Osteoblast (primary cell): ENCODE measurements around the gene HSPA1B. TPM values are rescaled to one million over a fixed set of nuclear protein-coding genes. Genes with fewer than 3 reads are reported as not detected.
"Not testable (repeated sequence)": the region's sequence is repeated elsewhere in the genome, so short reads cannot be mapped to it uniquely, and the experiment has no call there.

Experiments used
- DNase-seq: peaks from one replicate; pipeline ENCODE4 v3.0.0; 2011; ENCODE audit warnings: low spot score, mixed read lengths; ENCODE audit not compliant: insufficient read length; ENCODE audit errors: missing footprints
- H2AFZ ChIP-seq: 2 replicates; pipeline ENCODE4 v1.6.0; 2011; ENCODE audit warnings: mild to moderate bottlenecking, low read length
- H3K27ac ChIP-seq: 2 replicates; pipeline ENCODE4 v1.5.1; 2011; ENCODE audit warnings: mild to moderate bottlenecking, low read depth, low read length, moderate library complexity
- H3K27me3 ChIP-seq: 2 replicates; pipeline ENCODE4 v1.6.0; 2012; ENCODE audit warnings: mild to moderate bottlenecking, control low read depth, inconsistent platforms, low read length, moderate library complexity; ENCODE audit not compliant: insufficient read depth
- H3K36me3 ChIP-seq: 2 replicates; pipeline ENCODE4 v1.5.1; 2011; ENCODE audit warnings: mild to moderate bottlenecking, low read length, control low read depth, moderate library complexity; ENCODE audit not compliant: insufficient read depth
- H3K4me1 ChIP-seq: 2 replicates; pipeline ENCODE4 v1.5.1; 2011; ENCODE audit warnings: mild to moderate bottlenecking, low read length, control low read depth, moderate library complexity; ENCODE audit not compliant: insufficient read depth
- H3K4me2 ChIP-seq: 2 replicates; pipeline ENCODE4 v1.6.0; 2011; ENCODE audit warnings: mild to moderate bottlenecking, low read length; ENCODE audit not compliant: insufficient read depth
- H3K4me3 ChIP-seq: fragments of 200-600 bp; sonication (generic); 3 replicates; pipeline ENCODE4 v1.5.1; 2012; ENCODE audit warnings: mild to moderate bottlenecking, low read length, inconsistent platforms; ENCODE audit not compliant: insufficient read depth
- H3K79me2 ChIP-seq: 2 replicates; pipeline ENCODE4 v1.6.0; 2012; ENCODE audit warnings: mild to moderate bottlenecking, low read length, control low read depth, inconsistent platforms; ENCODE audit not compliant: insufficient read depth
- H3K9me3 ChIP-seq: 2 replicates; pipeline ENCODE4 v1.5.1; 2011; ENCODE audit warnings: low read depth, low read length, control low read depth
- H4K20me1 ChIP-seq: 2 replicates; pipeline ENCODE4 v1.6.0; 2012; ENCODE audit warnings: mild to moderate bottlenecking, low read length, control low read depth; ENCODE audit not compliant: insufficient read depth
- total RNA-seq: library from RNA; depleted of rRNA; stranded (reverse); fragments of >200 nt; gene quantifications from 2 replicates; pipeline ENCODE4 v1.2.3, GENCODE V29; 2012
- TF ChIP-seq, protein P1 (sequence below): IDR thresholded peaks from 2 replicates; pipeline ENCODE4 v1.5.1; 2011; ENCODE audit warnings: mild to moderate bottlenecking, low read depth, low read length, moderate library complexity; ENCODE audit errors: extremely low read depth

The HSPA1B gene
- total RNA-seq, 1 donor, result 59.7 TPM

DNA sequence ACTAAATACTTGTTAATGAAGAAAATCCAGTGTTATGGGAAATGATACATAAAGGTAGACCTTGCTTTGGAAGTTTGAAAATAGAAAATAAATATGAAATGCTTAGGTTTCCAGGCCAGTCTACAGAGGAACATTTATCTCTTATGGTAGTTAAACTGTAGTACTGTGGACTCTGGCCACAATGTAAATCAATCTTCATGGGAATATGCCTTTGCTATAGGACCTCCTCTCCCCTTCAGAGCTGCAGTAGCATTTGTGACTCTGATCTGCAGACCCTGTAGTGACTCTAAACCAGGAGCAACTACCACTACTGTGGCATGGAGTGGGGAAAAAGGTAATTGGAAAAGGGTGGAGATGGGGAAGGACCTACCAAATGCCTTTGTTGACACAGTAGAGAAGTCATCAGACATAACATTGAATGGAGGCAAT lies 7.7 kb upstream of the HSPA1B start:
- Histone ChIP-seq H3K27me3 (no peaks in the 10 kb centered on the region), H3K4me1 (peaks cover 23% of the 10 kb centered on the region), H3K9me3 (no peaks in the 10 kb centered on the region), H4K20me1 (no peaks in the 10 kb centered on the region), H3K79me2 (peaks cover 4% of the 10 kb centered on the region), H3K4me3 (no peak overlapping the region), H3K4me2 (no peak overlapping the region), H2AFZ (no peak overlapping the region), H3K36me3 (no peaks in the 10 kb centered on the region), H3K27ac (no peak overlapping the region)
- TF ChIP-seq, protein P1, sequence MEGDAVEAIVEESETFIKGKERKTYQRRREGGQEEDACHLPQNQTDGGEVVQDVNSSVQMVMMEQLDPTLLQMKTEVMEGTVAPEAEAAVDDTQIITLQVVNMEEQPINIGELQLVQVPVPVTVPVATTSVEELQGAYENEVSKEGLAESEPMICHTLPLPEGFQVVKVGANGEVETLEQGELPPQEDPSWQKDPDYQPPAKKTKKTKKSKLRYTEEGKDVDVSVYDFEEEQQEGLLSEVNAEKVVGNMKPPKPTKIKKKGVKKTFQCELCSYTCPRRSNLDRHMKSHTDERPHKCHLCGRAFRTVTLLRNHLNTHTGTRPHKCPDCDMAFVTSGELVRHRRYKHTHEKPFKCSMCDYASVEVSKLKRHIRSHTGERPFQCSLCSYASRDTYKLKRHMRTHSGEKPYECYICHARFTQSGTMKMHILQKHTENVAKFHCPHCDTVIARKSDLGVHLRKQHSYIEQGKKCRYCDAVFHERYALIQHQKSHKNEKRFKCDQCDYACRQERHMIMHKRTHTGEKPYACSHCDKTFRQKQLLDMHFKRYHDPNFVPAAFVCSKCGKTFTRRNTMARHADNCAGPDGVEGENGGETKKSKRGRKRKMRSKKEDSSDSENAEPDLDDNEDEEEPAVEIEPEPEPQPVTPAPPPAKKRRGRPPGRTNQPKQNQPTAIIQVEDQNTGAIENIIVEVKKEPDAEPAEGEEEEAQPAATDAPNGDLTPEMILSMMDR, result no peak
- no peak for DNase-seq

DNA sequence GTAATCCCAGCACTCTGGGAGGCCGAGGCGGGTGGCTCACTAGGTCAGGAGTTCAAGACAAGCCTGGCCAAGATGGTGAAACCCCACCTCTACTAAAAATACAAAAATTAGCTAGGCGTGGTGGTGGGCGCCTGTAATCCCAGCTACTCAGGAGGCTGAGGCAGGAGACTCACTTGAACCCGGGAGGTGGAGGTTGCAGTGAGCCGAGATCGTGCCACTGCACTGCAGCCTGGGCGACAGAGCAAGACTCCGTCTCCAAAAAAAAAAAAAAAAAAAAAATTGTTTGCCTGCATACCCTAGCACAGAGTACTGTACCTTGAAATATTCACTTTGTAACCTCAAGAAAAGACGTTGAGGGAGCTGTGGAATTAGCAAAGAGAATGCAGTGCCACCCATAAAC lies 7.1 kb upstream of the HSPA1B start:
- not testable (repeated sequence) for H3K79me2 ChIP-seq, H2AFZ ChIP-seq, H3K9me3 ChIP-seq, H4K20me1 ChIP-seq, H3K4me2 ChIP-seq, H3K27ac ChIP-seq, H3K4me3 ChIP-seq, DNase-seq, H3K36me3 ChIP-seq, H3K27me3 ChIP-seq
- peaks cover 23% of the 10 kb centered on the region for H3K4me1 ChIP-seq

DNA sequence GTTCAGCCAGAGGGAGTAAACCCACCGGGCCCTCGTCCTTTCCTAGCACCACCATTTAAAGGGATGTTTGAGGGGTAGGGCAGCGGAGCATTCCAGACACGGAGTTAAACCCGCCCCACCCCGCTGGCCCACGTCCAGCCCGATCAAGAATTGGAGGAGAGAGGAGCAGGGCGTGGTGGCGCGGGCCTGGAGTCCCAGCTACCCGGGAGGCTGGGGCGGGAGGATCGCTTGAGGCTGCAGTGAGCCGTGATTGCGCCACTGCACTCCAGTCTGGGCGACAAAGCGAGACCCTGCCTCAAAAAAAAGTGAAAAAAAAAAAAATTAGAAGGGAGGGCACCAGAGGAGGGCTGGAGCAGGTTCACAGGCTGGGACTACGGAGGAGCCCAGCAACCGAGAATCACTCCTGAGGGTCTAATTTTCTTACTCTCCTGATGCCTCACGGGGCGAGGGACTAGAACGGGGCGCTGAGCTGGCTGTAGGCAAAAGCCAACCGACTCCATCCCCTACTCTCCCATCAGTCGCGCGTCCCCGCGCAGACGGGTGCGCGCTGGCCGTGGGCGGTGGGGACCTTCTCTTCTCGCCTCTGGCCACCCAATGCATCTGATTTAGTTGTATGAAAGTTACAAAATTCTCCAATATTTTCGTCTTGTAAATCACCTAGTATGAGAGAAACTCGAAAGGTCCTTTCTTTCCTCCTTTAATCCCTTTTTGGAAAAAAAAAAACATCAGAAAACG lies 6.1 kb upstream of the HSPA1B start:
- peaks cover 26% of the 10 kb centered on the region for H3K4me1 ChIP-seq
- no peaks in the 10 kb centered on the region for H3K9me3 ChIP-seq
- H3K27me3 ChIP-seq, result no peaks in the 10 kb centered on the region
- peak overlapping the region; percentile 95 for H3K4me2 ChIP-seq
- DNase-seq, result peak; percentile 88
- TF ChIP-seq, protein P1, result no peak
- peak overlapping the region; percentile 88 for H2AFZ ChIP-seq
- H3K36me3 ChIP-seq, result no peaks in the 10 kb centered on the region
- peak overlapping the region; percentile 79 for H3K4me3 ChIP-seq
- no peaks in the 10 kb centered on the region for H4K20me1 ChIP-seq
- H3K27ac ChIP-seq, result peak overlapping the region; percentile 91
- peaks cover 4% of the 10 kb centered on the region for H3K79me2 ChIP-seq

DNA sequence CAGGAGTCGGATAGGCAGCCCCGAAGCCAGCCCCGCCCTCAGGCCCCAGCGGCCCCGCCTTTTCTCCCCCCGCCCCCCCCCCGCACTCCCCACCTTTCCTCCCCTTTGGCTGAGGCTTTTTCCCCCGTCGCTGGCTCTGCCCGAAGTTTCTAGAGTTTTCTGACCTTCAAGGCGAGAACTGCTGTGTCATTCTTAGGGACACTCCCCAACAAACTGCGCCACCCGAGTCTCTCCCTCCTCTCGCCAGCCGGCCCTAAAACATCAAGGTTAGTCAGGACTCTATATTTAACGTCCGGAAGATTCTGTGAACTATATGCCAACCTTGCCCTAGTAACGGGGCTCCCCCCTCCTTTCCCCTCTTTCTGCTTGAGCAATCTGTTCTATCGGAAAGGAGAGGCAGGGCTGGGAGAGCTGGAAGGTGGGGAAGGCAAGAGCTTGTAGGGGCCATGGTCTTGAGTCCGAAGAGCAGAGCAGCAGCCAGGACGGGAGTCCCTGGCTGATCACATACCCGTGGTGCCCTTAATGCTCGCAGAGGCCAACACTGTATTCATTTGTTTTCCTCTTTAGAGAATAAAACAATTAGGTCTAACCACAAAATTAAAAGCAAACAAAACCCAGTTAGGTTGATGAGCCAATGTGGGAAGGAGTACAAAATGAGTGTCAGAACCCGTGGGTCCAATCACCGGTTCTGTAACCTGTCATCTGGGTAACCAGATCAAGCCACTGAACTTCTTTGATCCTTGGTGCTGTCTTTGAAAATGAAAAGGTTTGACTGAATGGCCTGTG lies 5.3 kb upstream of the HSPA1B start:
- Histone ChIP-seq H3K4me1 (peaks cover 29% of the 10 kb centered on the region), H3K79me2 (peaks cover 4% of the 10 kb centered on the region)
- peak; percentile 95 for DNase-seq

GRCh38 chr6:31823592-31824196 lies 3.8 kb upstream of the HSPA1B start:
- H3K9me3 ChIP-seq, H3K79me2 ChIP-seq, DNase-seq, H3K4me3 ChIP-seq, H3K4me2 ChIP-seq, H2AFZ ChIP-seq, H4K20me1 ChIP-seq, H3K27me3 ChIP-seq, H3K36me3 ChIP-seq, H3K27ac ChIP-seq: not testable (repeated sequence)
- peaks cover 17% of the 10 kb centered on the region for H3K4me1 ChIP-seq

More for the DNA sequence above, 5.3 kb upstream of the HSPA1B start:
- H3K9me3 ChIP-seq, result no peaks in the 10 kb centered on the region
- no peaks in the 10 kb centered on the region for H3K27me3 ChIP-seq
- peak overlapping the region; percentile 79 for H3K4me3 ChIP-seq
- peak overlapping the region; percentile 94 for H2AFZ ChIP-seq
- H3K27ac ChIP-seq, result peak overlapping the region; percentile 93
- H4K20me1 ChIP-seq, result no peaks in the 10 kb centered on the region
- TF ChIP-seq, protein P1, result no peak
- peak overlapping the region; percentile 95 for H3K4me2 ChIP-seq
- H3K36me3 ChIP-seq, result no peaks in the 10 kb centered on the region
